GM21825 (cell line): ENCODE measurements around the gene ONECUT3.

Experiments used
- ATAC-seq: cut with Tn5 transposase; IDR thresholded peaks from one replicate; pipeline ENCODE4 v1.9.1; 2021; ENCODE audit warnings: mild to moderate bottlenecking, moderate library complexity; ENCODE audit not compliant: unreplicated experiment

ONECUT3 gene

DNA sequence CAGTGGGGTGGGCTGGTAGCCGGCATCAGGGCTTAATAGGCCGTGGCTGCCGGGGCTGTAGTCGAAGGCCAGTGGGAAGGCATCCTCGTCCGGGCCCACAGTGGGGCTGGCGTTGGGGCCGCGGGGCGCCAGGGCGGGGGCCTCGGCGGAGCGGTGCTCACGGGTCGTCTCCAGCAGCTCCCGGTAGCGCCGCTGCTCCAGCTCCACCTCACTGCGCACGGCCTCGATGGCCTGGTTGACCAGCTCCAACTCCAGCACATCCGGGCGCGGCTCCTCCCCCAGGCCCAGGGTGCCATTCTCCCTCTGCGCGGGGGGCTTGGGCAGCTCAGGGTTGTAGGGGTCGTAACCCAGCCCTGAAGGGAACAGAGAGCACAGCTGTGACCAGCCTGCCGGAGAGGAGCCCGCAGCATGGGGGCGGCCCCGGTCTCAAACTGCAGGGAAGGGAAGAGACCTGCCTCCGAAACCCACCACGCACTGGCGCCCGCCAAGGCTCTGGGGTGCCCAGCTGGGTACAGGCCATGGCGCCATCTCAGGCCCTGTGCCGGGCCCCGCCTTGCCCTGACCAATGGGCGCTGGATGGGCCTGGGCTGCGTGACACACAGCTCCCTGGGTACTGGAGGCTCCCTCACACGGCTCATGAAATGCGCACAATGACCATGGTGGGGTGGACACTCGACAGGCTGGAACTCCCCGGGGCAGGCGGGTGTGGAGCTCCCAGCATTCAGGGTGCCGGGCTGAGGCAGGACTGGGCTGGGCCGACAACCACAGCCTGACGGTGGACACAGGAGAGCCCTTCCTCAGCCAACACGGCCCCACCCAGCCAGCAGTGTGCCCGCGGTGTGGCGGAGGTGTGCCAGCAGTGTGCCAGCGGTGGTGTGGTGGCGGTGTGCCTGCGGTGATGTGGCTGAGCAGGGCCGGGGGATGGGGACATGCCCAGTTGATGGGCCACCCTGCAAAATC is 75.3 kb downstream of the ONECUT3 start:
- no peak for ATAC-seq

DNA sequence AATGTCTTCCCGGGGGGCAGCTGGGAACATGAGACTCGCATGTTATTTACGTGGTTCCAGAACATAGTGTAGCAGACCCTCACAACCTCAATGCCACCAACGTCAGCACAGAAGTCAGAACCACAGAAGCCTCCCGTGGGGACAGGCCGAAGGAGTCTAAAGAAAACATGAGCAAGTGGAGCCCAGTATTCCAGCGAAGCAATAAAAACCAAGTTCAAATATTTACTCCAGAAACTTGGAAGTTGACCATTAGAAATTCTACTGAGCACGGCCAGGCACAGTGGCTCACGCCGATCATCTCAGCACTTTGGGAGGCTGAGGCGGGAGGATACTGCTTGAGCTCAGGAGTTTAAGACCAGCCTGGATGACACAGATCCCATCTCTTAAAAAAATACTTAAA is 76.7 kb downstream of the ONECUT3 start:
- ATAC-seq: no peak

- ATAC-seq: no peak
Measured at GRCh38 chr19:1830568-1830967, 77.3 kb downstream of the ONECUT3 start.
